Ascending aorta (tissue), 2 donors: ENCODE measurements around the gene DHRS3. TPM values are rescaled to one million over a fixed set of nuclear protein-coding genes. Genes with fewer than 3 reads are reported as not detected.
A peak's percentile ranks its signal among the peaks of the same experiment; 100 is the strongest.

Experiments used
- DNase-seq, 2 donors: peaks; one replicate each; pipeline ENCODE4 v3.0.0-alpha.2; 2019; ENCODE audit warnings: low spot score in 2 of 2
- H3K27ac ChIP-seq, 2 donors: fragments of 200-600 bp; sonication (generic); one replicate each; pipeline ENCODE4 v1.5.1; 2016 to 2017; ENCODE audit warnings: mild to moderate bottlenecking in 1 of 2
- H3K27me3 ChIP-seq: fragments of 200-600 bp; sonication (generic); one replicate; pipeline ENCODE4 v1.5.1; 2017
- H3K36me3 ChIP-seq, 2 donors: fragments of 200-600 bp; sonication (generic); one replicate each; pipeline ENCODE4 v1.5.1; 2016
- H3K4me1 ChIP-seq, 2 donors: fragments of 200-600 bp; sonication (generic); one replicate each; pipeline ENCODE4 v1.5.1; 2016 to 2017; ENCODE audit warnings: mild to moderate bottlenecking in 1 of 2
- H3K4me3 ChIP-seq, 2 donors: fragments of 200-600 bp; sonication (generic); one replicate each; pipeline ENCODE4 v1.5.1; 2016 to 2017; ENCODE audit warnings: mild to moderate bottlenecking in 1 of 2
- H3K9me3 ChIP-seq, 2 donors: fragments of 200-600 bp; sonication (generic); one replicate each; pipeline ENCODE4 v1.5.1; 2016
- CTCF ChIP-seq, 3 experiments: fragments of 200-600 bp in 2 of 3; fragments of 450-650 bp in 1 of 3; sonication (generic) in 2 of 3; IDR thresholded peaks; one replicate each; pipeline ENCODE4 v1.5.1; 2016 to 2019; ENCODE audit warnings: antibody characterized with exemption in 3 of 3, mild to moderate bottlenecking in 1 of 3, moderate library complexity in 1 of 3
- intact Hi-C: fragments of 100-400 bp; cut with DNase I; formaldehyde crosslinking; loops from one replicate; pipeline ENCODE4 v1.15.1; 2023
- total RNA-seq: library from RNA; depleted of rRNA; stranded (reverse); fragments of >200 nt; gene quantifications from one replicate; pipeline ENCODE4 v1.1.0, GENCODE V29; 2016

DHRS3 gene
- total RNA-seq, 1 donor from 2014 or later: 39.4 TPM

- H3K4me3 ChIP-seq: peak overlapping the region; percentile 83 to 85
- peaks cover 21 to 22% of the 10 kb centered on the region in 2 donors for H3K36me3 ChIP-seq
- peak overlapping the region; percentile 95 to 96 for H3K27ac ChIP-seq
- H3K27me3 ChIP-seq: no peaks in the 10 kb centered on the region
- peaks cover under 1 to 14% of the 10 kb centered on the region in 2 donors for H3K4me1 ChIP-seq
- DNase-seq: no peak
- intact Hi-C loops: loop anchor here (5.0 kb wide), 1 partner anchor 193 kb away; no protein-coding TSS in a partner anchor
- no peak for TF ChIP-seq CTCF (IDR thresholded peaks at IDR 0.05)
- H3K9me3 ChIP-seq: no peaks in the 10 kb centered on the region
These were observed 2.7 kb downstream of the DHRS3 start for GRCh38 chr1:12615159-12615864.

- Histone ChIP-seq H3K4me1 (peaks cover 0 to 15% of the 10 kb centered on the region in 2 donors), H3K27ac (peak overlapping the region; percentile 95 to 96), H3K36me3 (peaks cover 22 to 25% of the 10 kb centered on the region in 2 donors), H3K27me3 (no peaks in the 10 kb centered on the region), H3K4me3 (peak overlapping the region; percentile 83 to 85), H3K9me3 (no peaks in the 10 kb centered on the region)
- no peak for TF ChIP-seq CTCF (IDR thresholded peaks at IDR 0.05)
- no peak for DNase-seq
- intact Hi-C loops: loop anchor here (5.0 kb wide), 1 partner anchor 192 kb away; no protein-coding TSS in a partner anchor
These were observed 3.4 kb downstream of the DHRS3 start for GRCh38 chr1:12614402-12615158.

- TF ChIP-seq CTCF (IDR thresholded peaks at IDR 0.05): no peak
- DNase-seq: no peak
- H3K36me3 ChIP-seq: peaks cover 22 to 28% of the 10 kb centered on the region in 2 donors
- no peaks in the 10 kb centered on the region for H3K27me3 ChIP-seq
- intact Hi-C loops: no loop called here
- H3K9me3 ChIP-seq: no peaks in the 10 kb centered on the region
- peak overlapping the region; percentile 95 to 96 for H3K27ac ChIP-seq
- H3K4me3 ChIP-seq: peak overlapping the region in 1 of 2 donors; percentile 83
- H3K4me1 ChIP-seq: peaks cover 0 to 18% of the 10 kb centered on the region in 2 donors
These were observed 4.8 kb downstream of the DHRS3 start for GRCh38 chr1:12613180-12613579.

GRCh38 chr1:12610941-12611340 is 7.1 kb downstream of the DHRS3 start:
- intact Hi-C loops: no loop called here
- H3K36me3 ChIP-seq: peaks cover 32 to 43% of the 10 kb centered on the region in 2 donors
- H3K4me1 ChIP-seq: peaks cover 0 to 18% of the 10 kb centered on the region in 2 donors
- no peak overlapping the region for H3K27ac ChIP-seq
- no peaks in the 10 kb centered on the region for H3K27me3 ChIP-seq
- H3K4me3 ChIP-seq: peak overlapping the region in 1 of 2 donors; percentile 10
- DNase-seq: no peak
- no peak for TF ChIP-seq CTCF (IDR thresholded peaks at IDR 0.05)
- H3K9me3 ChIP-seq: no peaks in the 10 kb centered on the region

GRCh38 chr1:12610305-12610935 is 7.6 kb downstream of the DHRS3 start:
- H3K27ac ChIP-seq: no peak overlapping the region
- H3K4me1 ChIP-seq: peaks cover 0 to 18% of the 10 kb centered on the region in 2 donors
- intact Hi-C loops: no loop called here

More at GRCh38 chr1:12610305-12610935, 7.6 kb downstream of the DHRS3 start:
- no peak for DNase-seq
- peaks cover 32 to 43% of the 10 kb centered on the region in 2 donors for H3K36me3 ChIP-seq
- H3K27me3 ChIP-seq: no peaks in the 10 kb centered on the region
- TF ChIP-seq CTCF (IDR thresholded peaks at IDR 0.05): no peak
- no peaks in the 10 kb centered on the region for H3K9me3 ChIP-seq
- peak overlapping the region in 1 of 2 donors; percentile 10 for H3K4me3 ChIP-seq
